Measurements from ENCODE around the gene OR2T27. TPM values are rescaled to one million over a fixed set of nuclear protein-coding genes. Genes with fewer than 3 reads are reported as not detected.

OR2T27 gene
- total and polyA plus RNA-seq, 9 of the 15 experiments (the other 6 are each of a cell fraction or from before 2014, with no cell fraction given) = not detected

GRCh38 chr1:248613742-248614141, 41.6 kb downstream of the OR2T27 start:
- ChIA-PET CTCF (ENCODE audit: low intra/inter-chr PET ratio) (no interaction called here), POLR2A (no interaction called here)
- no peaks in the 10 kb centered on the region for H3K9me3 ChIP-seq (replicated peaks; ENCODE audit: control insufficient read depth, insufficient read depth, low read depth, low read length)
- no peaks in the 10 kb centered on the region for H3K4me1 ChIP-seq (replicated peaks in 1 of 2; ENCODE audit: control insufficient read depth in 2 of 2, insufficient read depth in 2 of 2, low read length in 2 of 2)
- no peaks in the 10 kb centered on the region for H3K27me3 ChIP-seq (ENCODE audit: control insufficient read depth in 2 of 2, insufficient read depth in 2 of 2, low read length in 2 of 2)
- no peak for FAIRE-seq
- BruUV-seq (replicated peaks) = no TSS peak
- intact Hi-C loops (cut with micrococcal nuclease) (no loop called here), in situ Hi-C loops (cut with MboI) (no loop called here)
- ATAC-seq = no peak
- no peak overlapping the region for H3K4me3 ChIP-seq
- no peak for DNase-seq (ENCODE audit: extremely low read depth in 1 of 4, low spot score in 3 of 4)
- no peaks in the 10 kb centered on the region for H3K79me2 ChIP-seq (ENCODE audit: control insufficient read depth, insufficient read depth, low read length)
- no peak overlapping the region for H3K9ac ChIP-seq (ENCODE audit: insufficient read depth in 1 of 2, low read depth in 2 of 2, low read length in 2 of 2)
- H3K36me3 ChIP-seq (ENCODE audit: control insufficient read depth, insufficient read depth, low read length) = no peaks in the 10 kb centered on the region
- no peak for TF ChIP-seq HMBOX1 (IDR thresholded peaks at IDR 0.05)
- TF ChIP-seq ZNF398 (CRISPR knock-in tag; IDR thresholded peaks at IDR 0.05) = no peak
- TF ChIP-seq NR2C2 (CRISPR knock-in tag; IDR thresholded peaks at IDR 0.05) = no peak
- TF ChIP-seq NR2C2 (tag; IDR thresholded peaks at IDR 0.05) = no peak
- no peak for TF ChIP-seq ZKSCAN1 (IDR thresholded peaks at IDR 0.05; ENCODE audit: low read depth, low read length)
- no peak for TF ChIP-seq ZFX (CRISPR knock-in tag; IDR thresholded peaks at IDR 0.05)
- TF ChIP-seq SAFB (IDR thresholded peaks at IDR 0.05; ENCODE audit: borderline replicate concordance, low read depth, low read length) = no peak
- no peak for TF ChIP-seq ZNF707 (CRISPR knock-in tag; conservative IDR thresholded peaks at IDR 0.05)
- TF ChIP-seq THAP12 (CRISPR knock-in tag; IDR thresholded peaks at IDR 0.05) = no peak
- TF ChIP-seq STAT6 (CRISPR knock-in tag; IDR thresholded peaks at IDR 0.05) = no peak
- no peak overlapping the region for H3K4me2 ChIP-seq (ENCODE audit: insufficient read depth, low read length)
- H4K20me1 ChIP-seq (replicated peaks; ENCODE audit: control insufficient read depth, insufficient read depth, low read length) = no peaks in the 10 kb centered on the region
- WGBS (ENCODE audit: insufficient coverage, low coverage, missing lambda C conversion rate) = no CpG with 5 or more reads among the region's 1 CpG
- no peak overlapping the region for H2AFZ ChIP-seq (ENCODE audit: low read depth, low read length)
- H3K9me1 ChIP-seq (ENCODE audit: control insufficient read depth, insufficient read depth, low read length) = no peaks in the 10 kb centered on the region
- no peak overlapping the region for H3K27ac ChIP-seq (ENCODE audit: extremely low read depth, low read depth, low read length)
